SH-SY5Y (cell line): Measurements from ENCODE around the gene MAPK8IP1.

Source experiments
- GATA2 ChIP-seq: IDR thresholded peaks from 2 replicates; pipeline ENCODE4 v1.6.1; 2011; ENCODE audit warnings: mild to moderate bottlenecking, low read depth, low read length
- GATA3 ChIP-seq: IDR thresholded peaks from 2 replicates; pipeline ENCODE4 v1.6.1; 2011; ENCODE audit warnings: low read depth, mild to moderate bottlenecking, low read length, moderate library complexity

MAPK8IP1 gene

GRCh38 chr11:45894555-45895247 is 9.2 kb downstream of the MAPK8IP1 start:
- TF ChIP-seq GATA3, result no peak
- no peak for TF ChIP-seq GATA2

DNA sequence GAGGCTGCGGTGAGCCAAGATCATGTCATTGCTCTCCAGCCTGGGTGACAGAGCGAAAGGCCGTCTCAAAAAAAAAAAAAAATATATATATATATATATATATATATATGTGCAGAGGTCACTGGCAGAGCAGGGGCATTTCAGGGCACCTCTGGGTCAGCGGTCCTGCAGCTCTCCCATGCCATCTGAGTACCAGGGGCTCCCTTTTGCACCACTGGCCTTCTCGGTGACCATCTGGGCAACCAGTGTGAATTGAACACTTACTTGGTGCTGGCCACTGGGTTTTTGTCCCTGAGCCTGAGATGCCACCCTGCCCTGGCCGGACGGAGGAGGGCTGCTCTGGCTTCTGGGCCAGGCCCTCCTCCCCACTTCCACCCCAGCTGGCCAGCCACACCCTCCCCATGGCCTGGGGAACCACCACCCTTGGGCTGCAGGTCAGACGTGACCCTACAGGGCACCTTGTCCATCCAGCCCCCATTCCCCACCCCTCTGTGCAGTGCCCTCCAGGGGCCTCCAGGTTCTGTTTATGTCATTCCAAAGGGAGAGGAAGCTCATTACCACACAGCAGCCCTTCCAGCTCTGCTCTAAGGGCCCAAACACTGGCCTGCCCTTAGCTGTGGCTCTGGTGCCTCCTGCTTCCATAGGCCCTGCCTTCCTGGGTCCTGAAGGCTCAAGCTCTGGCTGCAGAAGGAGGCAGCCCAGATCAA is 10.3 kb downstream of the MAPK8IP1 start:
- TF ChIP-seq GATA2, result no peak
- no peak for TF ChIP-seq GATA3

GRCh38 chr11:45896422-45896984 is 11.1 kb downstream of the MAPK8IP1 start:
- TF ChIP-seq GATA3 (no peak), GATA2 (no peak)

- TF ChIP-seq GATA2 (no peak), GATA3 (no peak)
Measured at GRCh38 chr11:45897556-45897955, 12.1 kb downstream of the MAPK8IP1 start.

GRCh38 chr11:45899086-45899447 is 13.6 kb downstream of the MAPK8IP1 start:
- TF ChIP-seq GATA2, result no peak
- TF ChIP-seq GATA3, result no peak

DNA sequence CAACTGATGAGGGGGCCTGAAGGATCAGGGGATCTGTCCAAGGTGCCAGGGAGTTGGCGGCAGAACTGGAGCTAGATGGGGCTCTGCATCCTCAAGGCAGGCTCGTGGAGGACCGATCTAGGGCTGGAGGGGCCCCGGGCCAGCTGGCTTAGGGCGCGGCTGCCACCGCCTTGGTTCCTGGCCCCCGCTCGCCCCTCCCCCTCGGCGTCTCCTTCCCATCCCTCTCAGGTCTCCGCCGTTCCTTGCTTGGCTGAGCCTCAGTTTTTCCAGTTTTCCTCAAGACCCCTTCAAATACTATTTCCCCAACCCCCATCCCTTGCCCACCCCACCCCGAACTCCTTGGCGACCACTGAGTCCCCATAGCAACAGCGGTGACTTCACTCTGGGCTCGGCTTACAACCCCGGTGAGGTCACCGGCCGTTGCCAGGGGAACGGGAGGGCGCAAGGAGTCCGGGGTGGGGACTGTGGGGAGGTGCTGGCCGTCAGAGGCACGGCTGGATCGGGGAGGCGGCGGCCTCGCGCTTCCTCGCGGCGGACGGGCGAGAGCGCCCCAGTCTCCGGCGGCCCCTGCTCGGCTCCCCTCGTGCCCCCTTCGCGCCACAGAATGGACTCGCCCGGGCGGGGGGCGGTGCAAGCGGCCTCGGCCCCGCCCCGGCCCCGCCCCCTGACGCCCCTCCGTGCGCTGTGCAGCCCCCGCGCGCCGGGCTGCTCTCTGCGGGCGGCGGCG is 14.2 kb downstream of the MAPK8IP1 start:
- no peak for TF ChIP-seq GATA2
- no peak for TF ChIP-seq GATA3

DNA sequence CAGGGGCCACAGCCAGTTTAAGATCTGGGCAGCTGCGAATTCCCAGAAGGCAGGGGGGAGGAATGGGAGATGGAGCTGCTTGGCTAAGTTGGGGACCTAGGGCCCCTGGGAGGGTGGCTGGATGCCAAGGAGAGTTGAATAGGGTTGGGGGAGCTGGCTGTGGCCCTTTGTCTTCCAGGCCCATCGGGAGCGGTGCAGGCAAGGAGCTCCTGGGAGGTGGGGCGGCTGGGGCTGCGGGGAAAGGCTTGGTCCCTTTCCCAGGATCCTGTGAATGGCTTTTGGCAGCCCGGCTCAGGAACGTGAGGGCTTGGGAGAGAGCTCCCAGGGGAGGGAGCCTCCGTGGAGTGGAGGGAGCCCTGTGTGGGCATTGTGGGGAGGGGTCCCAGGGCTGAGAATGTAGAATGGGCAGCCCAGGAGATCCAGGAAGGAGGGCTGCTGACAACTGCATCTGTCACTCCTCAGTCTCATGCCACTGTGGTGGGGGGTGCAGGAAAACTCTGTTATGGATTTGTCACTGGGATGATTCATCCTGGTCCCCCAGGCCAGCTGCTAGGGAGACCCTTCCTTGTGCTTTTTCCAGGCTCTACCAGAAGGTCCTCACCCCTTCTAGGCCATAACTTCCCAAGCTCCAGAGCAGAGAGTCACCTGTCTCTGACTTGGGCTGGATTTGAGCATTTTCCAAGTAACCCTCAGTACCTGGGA is 15.6 kb downstream of the MAPK8IP1 start:
- TF ChIP-seq GATA3, result no peak
- no peak for TF ChIP-seq GATA2

DNA sequence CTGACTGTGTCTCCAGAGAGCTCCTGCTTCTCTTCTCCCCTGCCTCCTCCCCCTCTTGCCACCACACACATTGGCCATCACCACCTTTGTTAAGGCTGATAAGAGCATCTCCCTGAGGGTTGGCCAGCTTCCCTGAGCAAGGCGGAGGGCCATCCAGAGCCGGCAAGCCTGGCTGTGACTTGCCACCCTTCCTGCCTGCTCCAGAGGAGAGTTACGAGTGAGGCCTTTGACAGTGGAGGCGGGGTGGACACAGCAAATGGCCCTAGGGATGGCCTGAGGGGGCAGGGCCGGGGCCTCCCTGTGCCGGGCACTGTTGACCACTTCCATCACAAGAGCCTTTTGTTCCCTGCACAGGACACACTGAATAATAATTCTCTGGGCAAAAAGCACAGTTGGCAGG is 16.2 kb downstream of the MAPK8IP1 start:
- TF ChIP-seq GATA3, result no peak

DNA sequence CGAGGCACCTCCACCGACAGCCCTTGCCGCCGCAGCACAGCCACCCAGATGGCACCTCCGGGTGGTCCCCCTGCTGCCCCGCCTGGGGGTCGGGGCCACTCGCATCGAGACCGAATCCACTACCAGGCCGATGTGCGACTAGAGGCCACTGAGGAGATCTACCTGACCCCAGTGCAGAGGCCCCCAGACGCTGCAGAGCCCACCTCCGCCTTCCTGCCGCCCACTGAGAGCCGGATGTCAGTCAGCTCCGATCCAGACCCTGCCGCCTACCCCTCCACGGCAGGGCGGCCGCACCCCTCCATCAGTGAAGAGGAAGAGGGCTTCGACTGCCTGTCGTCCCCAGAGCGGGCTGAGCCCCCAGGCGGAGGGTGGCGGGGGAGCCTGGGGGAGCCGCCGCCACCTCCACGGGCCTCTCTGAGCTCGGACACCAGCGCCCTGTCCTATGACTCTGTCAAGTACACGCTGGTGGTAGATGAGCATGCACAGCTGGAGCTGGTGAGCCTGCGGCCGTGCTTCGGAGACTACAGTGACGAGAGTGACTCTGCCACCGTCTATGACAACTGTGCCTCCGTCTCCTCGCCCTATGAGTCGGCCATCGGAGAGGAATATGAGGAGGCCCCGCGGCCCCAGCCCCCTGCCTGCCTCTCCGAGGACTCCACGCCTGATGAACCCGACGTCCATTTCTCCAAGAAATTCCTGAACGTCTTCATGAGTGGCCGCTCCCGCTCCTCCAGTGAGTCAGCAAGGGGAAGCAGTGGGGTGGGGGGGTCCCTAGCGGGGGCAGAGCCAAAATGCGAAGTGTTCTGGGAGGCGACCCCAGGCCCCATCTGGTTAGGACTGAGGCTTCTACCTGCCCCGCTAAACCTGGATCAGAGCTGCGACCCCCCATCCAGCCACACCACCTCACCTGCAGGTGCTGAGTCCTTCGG is 17.3 kb downstream of the MAPK8IP1 start:
- TF ChIP-seq GATA3 (no peak), GATA2 (no peak)

- no peak for TF ChIP-seq GATA3
- TF ChIP-seq GATA2, result no peak
Measured at GRCh38 chr11:45904309-45904915, 19.0 kb downstream of the MAPK8IP1 start.

GRCh38 chr11:45905095-45905494 is 19.6 kb downstream of the MAPK8IP1 start:
- no peak for TF ChIP-seq GATA3
- no peak for TF ChIP-seq GATA2

DNA sequence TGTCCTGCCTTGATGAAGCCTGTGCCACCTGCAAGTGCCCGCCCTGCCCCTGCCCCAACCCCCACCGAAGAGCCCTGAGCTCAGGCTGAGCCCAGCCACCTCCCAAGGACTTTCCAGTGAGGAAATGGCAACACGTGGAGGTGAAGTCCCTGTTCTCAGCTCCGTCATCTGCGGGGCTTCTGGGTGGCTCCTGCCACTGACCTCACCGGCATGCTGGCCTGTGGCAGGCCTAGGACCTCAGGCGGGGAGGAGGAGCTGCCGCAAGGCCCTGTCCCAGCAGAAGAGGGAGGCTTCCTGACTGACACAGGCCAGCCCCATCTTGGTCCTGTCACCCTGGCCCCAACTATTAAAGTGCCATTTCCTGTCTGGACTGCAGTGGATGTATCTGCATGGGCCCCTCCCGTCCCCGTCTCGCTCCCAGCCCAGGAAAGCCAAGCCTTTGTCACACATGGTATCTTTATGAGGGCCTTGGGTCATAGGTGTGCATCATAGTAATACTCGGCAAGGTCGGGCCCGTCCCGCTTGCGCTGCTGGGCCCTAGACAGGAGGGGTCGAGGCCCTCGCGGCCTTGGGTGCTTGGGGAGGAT is 20.7 kb downstream of the MAPK8IP1 start:
- TF ChIP-seq GATA3, result no peak
- TF ChIP-seq GATA2, result no peak

GRCh38 chr11:45906965-45907611 is 21.6 kb downstream of the MAPK8IP1 start, which contains the start of gene FREY1:
TSS of gene FREY1 (minus strand) at chr11:45907271. CDS start at chr11:45907245, 26 bp downstream.
- TF ChIP-seq GATA2, result no peak
- TF ChIP-seq GATA3, result no peak
